Vagina (tissue), 2 donors: ENCODE data around the gene EGR2.

ENCODE experiments used
- POLR2A ChIP-seq, 2 donors: fragments of 450-650 bp; IDR thresholded peaks; one replicate each; pipeline ENCODE4 v1.6.1; 2017; ENCODE audit warnings: antibody characterized with exemption in 2 of 2, mild to moderate bottlenecking in 2 of 2, moderate library complexity in 2 of 2
- POLR2AphosphoS5 ChIP-seq, 2 donors: sonication (generic); formaldehyde crosslinking; IDR thresholded peaks; one replicate each; pipeline ENCODE4 v1.9.0; 2017; ENCODE audit warnings: antibody characterized with exemption in 2 of 2, mild to moderate bottlenecking in 2 of 2, low read depth in 1 of 2; ENCODE audit not compliant: insufficient read depth in 1 of 2
- TF ChIP-seq, protein P1 (sequence below), 3 experiments: fragments of 450-650 bp in 2 of 3; fragments of 200-600 bp in 1 of 3; sonication (generic) in 1 of 3; IDR thresholded peaks; one replicate each; pipeline ENCODE4 v1.5.1; 2017 to 2019; ENCODE audit warnings: antibody characterized with exemption in 3 of 3, mild to moderate bottlenecking in 2 of 3, moderate library complexity in 2 of 3

DNA sequence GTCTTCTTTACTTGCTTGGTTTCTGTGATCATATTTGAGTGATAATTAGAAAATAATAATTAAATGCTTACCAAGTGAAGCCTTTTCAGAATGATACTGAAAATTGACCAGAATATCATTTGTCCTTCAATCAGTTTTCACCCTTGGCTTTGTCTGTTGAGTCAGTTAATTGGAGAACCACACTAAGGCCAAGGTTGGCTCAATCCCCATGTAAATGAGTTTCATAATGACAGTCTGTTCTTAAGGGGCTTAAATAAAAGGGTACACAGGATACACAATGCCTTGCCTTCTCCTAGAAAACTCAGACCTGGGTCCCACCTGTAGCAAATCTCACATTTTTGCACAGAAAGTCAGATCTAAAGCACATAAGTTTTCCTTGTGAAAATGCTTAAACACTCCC is 31.3 kb upstream of the EGR2 start:
- TF ChIP-seq, protein P1, sequence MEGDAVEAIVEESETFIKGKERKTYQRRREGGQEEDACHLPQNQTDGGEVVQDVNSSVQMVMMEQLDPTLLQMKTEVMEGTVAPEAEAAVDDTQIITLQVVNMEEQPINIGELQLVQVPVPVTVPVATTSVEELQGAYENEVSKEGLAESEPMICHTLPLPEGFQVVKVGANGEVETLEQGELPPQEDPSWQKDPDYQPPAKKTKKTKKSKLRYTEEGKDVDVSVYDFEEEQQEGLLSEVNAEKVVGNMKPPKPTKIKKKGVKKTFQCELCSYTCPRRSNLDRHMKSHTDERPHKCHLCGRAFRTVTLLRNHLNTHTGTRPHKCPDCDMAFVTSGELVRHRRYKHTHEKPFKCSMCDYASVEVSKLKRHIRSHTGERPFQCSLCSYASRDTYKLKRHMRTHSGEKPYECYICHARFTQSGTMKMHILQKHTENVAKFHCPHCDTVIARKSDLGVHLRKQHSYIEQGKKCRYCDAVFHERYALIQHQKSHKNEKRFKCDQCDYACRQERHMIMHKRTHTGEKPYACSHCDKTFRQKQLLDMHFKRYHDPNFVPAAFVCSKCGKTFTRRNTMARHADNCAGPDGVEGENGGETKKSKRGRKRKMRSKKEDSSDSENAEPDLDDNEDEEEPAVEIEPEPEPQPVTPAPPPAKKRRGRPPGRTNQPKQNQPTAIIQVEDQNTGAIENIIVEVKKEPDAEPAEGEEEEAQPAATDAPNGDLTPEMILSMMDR (IDR thresholded peaks at IDR 0.05): no peak
- TF ChIP-seq POLR2A (IDR thresholded peaks at IDR 0.05) (no peak), POLR2AphosphoS5 (IDR thresholded peaks at IDR 0.05; ENCODE audit: insufficient read depth in 1 of 2, low read depth in 1 of 2) (no peak)
